Smooth muscle cell of the brain vasculature (primary cell): ENCODE data around the gene CA6.
"Not testable (repeated sequence)": the region's sequence is repeated elsewhere in the genome, so short reads cannot be mapped to it uniquely, and the experiment has no call there.

Experiments
- DNase-seq: peaks from one replicate; pipeline ENCODE4 v3.0.0-alpha.2; 2012; ENCODE audit warnings: low read depth, low spot score

Gene CA6

GRCh38 chr1:8969937-8970336 lies 24.3 kb downstream of the CA6 start:
- DNase-seq: no peak

GRCh38 chr1:8970870-8971337 lies 25.2 kb downstream of the CA6 start:
- DNase-seq: no peak

- DNase-seq: no peak
Measured at GRCh38 chr1:8974551-8974950, 28.9 kb downstream of the CA6 start.

- no peak for DNase-seq
Measured at GRCh38 chr1:8976338-8976737, 30.7 kb downstream of the CA6 start.

GRCh38 chr1:8976896-8977450 lies 31.3 kb downstream of the CA6 start:
- DNase-seq: no peak

GRCh38 chr1:8980656-8981055 lies 35.0 kb downstream of the CA6 start:
- DNase-seq: no peak

- DNase-seq: no peak
Measured at GRCh38 chr1:8981169-8981568, 35.5 kb downstream of the CA6 start.

GRCh38 chr1:8984203-8984602 lies 38.5 kb downstream of the CA6 start:
- DNase-seq: no peak

- no peak for DNase-seq
Measured at GRCh38 chr1:8984990-8985389, 39.3 kb downstream of the CA6 start.

GRCh38 chr1:8985915-8986813 lies 40.5 kb downstream of the CA6 start:
- no peak for DNase-seq

GRCh38 chr1:8986814-8987190 lies 41.1 kb downstream of the CA6 start:
- DNase-seq: no peak

GRCh38 chr1:8987881-8988617 lies 42.4 kb downstream of the CA6 start:
- DNase-seq: no peak

- no peak for DNase-seq
Measured at GRCh38 chr1:8988618-8988967, 42.9 kb downstream of the CA6 start.

- no peak for DNase-seq
Measured at GRCh38 chr1:8989061-8989460, 43.4 kb downstream of the CA6 start.

- DNase-seq: no peak
Measured at GRCh38 chr1:8989821-8990220, 44.2 kb downstream of the CA6 start.

GRCh38 chr1:8992936-8993687 lies 47.4 kb downstream of the CA6 start:
- DNase-seq: no peak

GRCh38 chr1:8993962-8994675 lies 48.5 kb downstream of the CA6 start:
- DNase-seq: not testable (repeated sequence)

- not testable (repeated sequence) for DNase-seq
Measured at GRCh38 chr1:9001534-9002214, 56.0 kb downstream of the CA6 start.

GRCh38 chr1:9002215-9002560 lies 56.5 kb downstream of the CA6 start:
- DNase-seq: not testable (repeated sequence)

- no peak for DNase-seq
Measured at GRCh38 chr1:9004031-9004699, 58.5 kb downstream of the CA6 start.
